ENCODE results near the gene ETV6.

ETV6 gene

GRCh38 chr12:11849757-11850504 lies 200.5 kb downstream of the ETV6 start:
- Histone ChIP-seq H4K20me1 (ENCODE audit: insufficient read depth, low read length, poor library complexity, severe bottlenecking) (peaks cover 2% of the 10 kb centered on the region), H3K79me2 (ENCODE audit: insufficient read depth, low read length) (peaks cover 14% of the 10 kb centered on the region; the same call in 1 of the 2 replicates), H2AFZ (ENCODE audit: low read length) (no peak overlapping the region), H3K4me3 (ENCODE audit: low read length, poor library complexity, severe bottlenecking) (no peak overlapping the region), H3K36me3 (ENCODE audit: insufficient read depth, low read length) (peaks cover 75% of the 10 kb centered on the region; the same call in 1 of the 2 replicates), H3F3A (ENCODE audit: low read depth) (no peaks in the 10 kb centered on the region), H3K9ac (ENCODE audit: low read depth, low read length, poor library complexity, severe bottlenecking) (no peak overlapping the region), H3K4me1 (ENCODE audit: insufficient read depth, low read length, poor library complexity, severe bottlenecking) (no peaks in the 10 kb centered on the region), H3K9me3 (ENCODE audit: insufficient read depth, low read depth, low read length) (no peaks in the 10 kb centered on the region), H3K27me3 (ENCODE audit: insufficient read depth, low read length, poor library complexity, severe bottlenecking) (no peaks in the 10 kb centered on the region), H3K9me2 (replicated peaks; ENCODE audit: low read depth, low read length) (no peaks in the 10 kb centered on the region), H3K4me2 (ENCODE audit: low read depth, low read length, poor library complexity, severe bottlenecking) (no peak overlapping the region)
- TF ChIP-seq CTCF (conservative IDR thresholded peaks at IDR 0.05; ENCODE audit: low read length) (no peak), EZH2phosphoT487 (IDR thresholded peaks at IDR 0.05; ENCODE audit: borderline replicate concordance) (no peak)

GRCh38 chr12:11853126-11853525 lies 203.7 kb downstream of the ETV6 start:
- Histone ChIP-seq H3F3A (ENCODE audit: low read depth) (no peaks in the 10 kb centered on the region), H3K4me2 (ENCODE audit: low read depth, low read length, poor library complexity, severe bottlenecking) (no peak overlapping the region), H4K20me1 (ENCODE audit: insufficient read depth, low read length, poor library complexity, severe bottlenecking) (no peaks in the 10 kb centered on the region), H3K27me3 (ENCODE audit: insufficient read depth, low read length, poor library complexity, severe bottlenecking) (no peaks in the 10 kb centered on the region), H3K9me3 (ENCODE audit: insufficient read depth, low read depth, low read length) (no peaks in the 10 kb centered on the region), H3K79me2 (ENCODE audit: insufficient read depth, low read length) (peaks cover 7% of the 10 kb centered on the region; the same call in 1 of the 2 replicates), H3K36me3 (ENCODE audit: insufficient read depth, low read length) (peaks cover 75% of the 10 kb centered on the region; the same call in 1 of the 2 replicates), H3K4me3 (ENCODE audit: low read length, poor library complexity, severe bottlenecking) (no peak overlapping the region), H2AFZ (ENCODE audit: low read length) (no peak overlapping the region), H3K9ac (ENCODE audit: low read depth, low read length, poor library complexity, severe bottlenecking) (no peak overlapping the region), H3K9me2 (replicated peaks; ENCODE audit: low read depth, low read length) (no peaks in the 10 kb centered on the region), H3K4me1 (ENCODE audit: insufficient read depth, low read length, poor library complexity, severe bottlenecking) (peaks cover 6% of the 10 kb centered on the region)
- no peak for TF ChIP-seq CTCF (conservative IDR thresholded peaks at IDR 0.05; ENCODE audit: low read length)
- TF ChIP-seq EZH2phosphoT487 (IDR thresholded peaks at IDR 0.05; ENCODE audit: borderline replicate concordance), result no peak

GRCh38 chr12:11854011-11854499 lies 204.6 kb downstream of the ETV6 start:
- Histone ChIP-seq H3K9ac (ENCODE audit: low read depth, low read length, poor library complexity, severe bottlenecking) (no peak overlapping the region), H3K36me3 (ENCODE audit: insufficient read depth, low read length) (peaks cover 70% of the 10 kb centered on the region; the same call in 1 of the 2 replicates), H3K4me1 (ENCODE audit: insufficient read depth, low read length, poor library complexity, severe bottlenecking) (peaks cover 6% of the 10 kb centered on the region), H2AFZ (ENCODE audit: low read length) (no peak overlapping the region), H3K79me2 (ENCODE audit: insufficient read depth, low read length) (peaks cover 6% of the 10 kb centered on the region; the same call in 1 of the 2 replicates), H4K20me1 (ENCODE audit: insufficient read depth, low read length, poor library complexity, severe bottlenecking) (no peaks in the 10 kb centered on the region), H3K4me2 (ENCODE audit: low read depth, low read length, poor library complexity, severe bottlenecking) (no peak overlapping the region), H3K9me2 (replicated peaks; ENCODE audit: low read depth, low read length) (no peaks in the 10 kb centered on the region), H3K27me3 (ENCODE audit: insufficient read depth, low read length, poor library complexity, severe bottlenecking) (no peaks in the 10 kb centered on the region), H3F3A (ENCODE audit: low read depth) (no peaks in the 10 kb centered on the region), H3K4me3 (ENCODE audit: low read length, poor library complexity, severe bottlenecking) (no peak overlapping the region), H3K9me3 (ENCODE audit: insufficient read depth, low read depth, low read length) (no peaks in the 10 kb centered on the region)
- TF ChIP-seq EZH2phosphoT487 (IDR thresholded peaks at IDR 0.05; ENCODE audit: borderline replicate concordance), result no peak
- no peak for TF ChIP-seq CTCF (conservative IDR thresholded peaks at IDR 0.05; ENCODE audit: low read length)
